ENCODE measurements around the gene C10orf71. TPM values are rescaled to one million over a fixed set of nuclear protein-coding genes. Genes with fewer than 3 reads are reported as not detected.
A peak's percentile ranks its signal among the peaks of the same experiment; 100 is the strongest.

Gene C10orf71
- total and polyA plus RNA-seq, 4 donors: not detected

DNA sequence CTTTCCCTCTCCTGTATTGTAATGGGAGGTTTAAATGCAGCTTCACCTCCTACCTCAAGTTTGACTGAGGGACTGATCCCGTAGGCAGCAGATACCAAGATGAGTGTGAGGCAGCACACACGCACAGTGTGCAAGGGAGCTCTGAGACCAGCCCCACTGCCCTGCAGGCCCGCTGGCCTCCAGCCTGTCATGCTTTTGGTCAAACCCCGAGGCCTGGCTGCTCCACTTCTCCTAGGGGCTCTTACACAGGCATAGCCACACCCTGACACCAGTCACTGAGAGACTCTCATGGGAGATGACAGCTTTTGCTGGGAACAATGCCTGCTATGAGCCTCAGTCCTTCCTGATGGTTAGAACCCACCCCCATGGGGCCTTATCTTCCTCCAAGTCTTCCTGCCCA is 69.3 kb downstream of the C10orf71 start:
- H3K4me1 ChIP-seq (ENCODE audit: control insufficient read depth in 5 of 5, insufficient read depth in 5 of 5, low read length in 5 of 5): peaks cover 0 to 3% (median 0%) of the 10 kb centered on the region in 5 donors
- no peak for ATAC-seq (ENCODE audit: insufficient read depth, low FRiP score)
- H3K36me3 ChIP-seq (ENCODE audit: control insufficient read depth in 4 of 4, insufficient read depth in 4 of 4, low read length in 4 of 4): no peaks in the 10 kb centered on the region
- no peak overlapping the region for H3K27ac ChIP-seq (ENCODE audit: low read depth in 1 of 2, low read length in 1 of 2)
- peaks cover 0 to 12% (median 0%) of the 10 kb centered on the region in 3 donors for H3K27me3 ChIP-seq (ENCODE audit: control insufficient read depth in 3 of 3, insufficient read depth in 3 of 3, low read length in 2 of 3)
- WGBS, 2 donors: 79 to 87% methylated on average over 4 of the region's 4 CpGs
- no peak overlapping the region for H3K4me3 ChIP-seq
- no peak overlapping the region for H3K9ac ChIP-seq (ENCODE audit: insufficient read depth in 1 of 2, low read length in 2 of 2)
- H3K9me3 ChIP-seq (ENCODE audit: control insufficient read depth in 4 of 4, insufficient read depth in 3 of 4, low read length in 3 of 4): no peaks in the 10 kb centered on the region
- DNase-seq: no peak
- TF ChIP-seq, protein P1, sequence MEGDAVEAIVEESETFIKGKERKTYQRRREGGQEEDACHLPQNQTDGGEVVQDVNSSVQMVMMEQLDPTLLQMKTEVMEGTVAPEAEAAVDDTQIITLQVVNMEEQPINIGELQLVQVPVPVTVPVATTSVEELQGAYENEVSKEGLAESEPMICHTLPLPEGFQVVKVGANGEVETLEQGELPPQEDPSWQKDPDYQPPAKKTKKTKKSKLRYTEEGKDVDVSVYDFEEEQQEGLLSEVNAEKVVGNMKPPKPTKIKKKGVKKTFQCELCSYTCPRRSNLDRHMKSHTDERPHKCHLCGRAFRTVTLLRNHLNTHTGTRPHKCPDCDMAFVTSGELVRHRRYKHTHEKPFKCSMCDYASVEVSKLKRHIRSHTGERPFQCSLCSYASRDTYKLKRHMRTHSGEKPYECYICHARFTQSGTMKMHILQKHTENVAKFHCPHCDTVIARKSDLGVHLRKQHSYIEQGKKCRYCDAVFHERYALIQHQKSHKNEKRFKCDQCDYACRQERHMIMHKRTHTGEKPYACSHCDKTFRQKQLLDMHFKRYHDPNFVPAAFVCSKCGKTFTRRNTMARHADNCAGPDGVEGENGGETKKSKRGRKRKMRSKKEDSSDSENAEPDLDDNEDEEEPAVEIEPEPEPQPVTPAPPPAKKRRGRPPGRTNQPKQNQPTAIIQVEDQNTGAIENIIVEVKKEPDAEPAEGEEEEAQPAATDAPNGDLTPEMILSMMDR (IDR thresholded peaks at IDR 0.05; ENCODE audit: control extremely low read depth, extremely low read depth): no peak

DNA sequence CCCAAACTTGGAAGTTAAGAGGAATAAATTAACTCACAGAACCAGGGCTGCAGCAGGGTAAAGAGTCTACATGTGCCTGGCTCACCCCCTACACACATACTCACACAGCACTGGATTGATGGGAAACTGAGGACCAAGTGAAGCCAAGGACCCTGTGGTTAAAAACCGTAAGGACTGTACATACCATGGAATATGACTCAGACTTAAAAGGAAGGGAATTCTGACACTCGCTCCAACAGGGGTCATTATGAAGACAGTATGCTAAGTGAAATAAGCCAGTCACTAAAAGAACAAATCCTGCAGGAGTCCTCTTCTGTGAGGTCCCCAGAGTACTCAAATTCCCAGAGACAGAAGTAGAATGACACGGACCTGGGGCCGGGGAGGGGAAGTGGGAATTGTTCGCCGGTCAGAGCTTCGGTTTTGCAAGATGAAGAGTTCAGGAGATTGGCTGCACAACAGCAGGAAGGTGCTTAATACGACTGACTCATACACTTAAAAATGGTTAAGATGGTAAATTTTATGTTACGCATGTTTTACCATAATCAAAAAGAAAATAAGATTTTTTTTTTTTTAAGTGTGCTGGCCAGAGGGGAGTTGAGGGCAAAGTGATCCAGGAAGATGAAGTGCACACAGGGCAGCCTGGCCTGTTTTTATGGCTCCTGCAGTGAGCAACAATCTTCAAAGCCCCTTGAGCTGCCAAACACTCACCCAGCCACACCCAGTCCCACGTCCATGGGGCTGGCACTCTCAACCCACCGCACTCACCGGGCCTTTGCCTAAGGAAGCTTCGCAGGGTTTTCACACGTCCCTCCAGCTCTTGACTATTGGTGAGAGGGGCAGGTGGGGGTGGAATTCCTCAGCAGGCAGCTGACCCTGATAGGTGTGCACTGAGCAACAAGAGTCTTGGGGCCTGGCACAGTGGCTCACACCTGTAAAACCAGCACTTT is 70.5 kb downstream of the C10orf71 start:
- H3K4me3 ChIP-seq: no peak overlapping the region
- WGBS, 2 donors: 51 to 53% methylated on average over 14 of the region's 14 CpGs
- peaks cover 0 to 14% (median 0%) of the 10 kb centered on the region in 3 donors for H3K27me3 ChIP-seq (ENCODE audit: control insufficient read depth in 3 of 3, insufficient read depth in 3 of 3, low read length in 2 of 3)
- no peaks in the 10 kb centered on the region for H3K9me3 ChIP-seq (ENCODE audit: control insufficient read depth in 4 of 4, insufficient read depth in 3 of 4, low read length in 3 of 4)
- peaks cover 0 to 3% (median 0%) of the 10 kb centered on the region in 5 donors for H3K4me1 ChIP-seq (ENCODE audit: control insufficient read depth in 5 of 5, insufficient read depth in 5 of 5, low read length in 5 of 5)
- H3K36me3 ChIP-seq (ENCODE audit: control insufficient read depth in 4 of 4, insufficient read depth in 4 of 4, low read length in 4 of 4): no peaks in the 10 kb centered on the region
- TF ChIP-seq, protein P1 (IDR thresholded peaks at IDR 0.05; ENCODE audit: control extremely low read depth, extremely low read depth): no peak
- DNase-seq (peak in 1 of 3 donors; percentile 12), ATAC-seq (ENCODE audit: insufficient read depth, low FRiP score) (peak; percentile 32)
- peak overlapping the region in 1 of 2 donors; percentile 66 for H3K27ac ChIP-seq (ENCODE audit: low read depth in 1 of 2, low read length in 1 of 2)
- H3K9ac ChIP-seq (ENCODE audit: insufficient read depth in 1 of 2, low read length in 2 of 2): no peak overlapping the region

DNA sequence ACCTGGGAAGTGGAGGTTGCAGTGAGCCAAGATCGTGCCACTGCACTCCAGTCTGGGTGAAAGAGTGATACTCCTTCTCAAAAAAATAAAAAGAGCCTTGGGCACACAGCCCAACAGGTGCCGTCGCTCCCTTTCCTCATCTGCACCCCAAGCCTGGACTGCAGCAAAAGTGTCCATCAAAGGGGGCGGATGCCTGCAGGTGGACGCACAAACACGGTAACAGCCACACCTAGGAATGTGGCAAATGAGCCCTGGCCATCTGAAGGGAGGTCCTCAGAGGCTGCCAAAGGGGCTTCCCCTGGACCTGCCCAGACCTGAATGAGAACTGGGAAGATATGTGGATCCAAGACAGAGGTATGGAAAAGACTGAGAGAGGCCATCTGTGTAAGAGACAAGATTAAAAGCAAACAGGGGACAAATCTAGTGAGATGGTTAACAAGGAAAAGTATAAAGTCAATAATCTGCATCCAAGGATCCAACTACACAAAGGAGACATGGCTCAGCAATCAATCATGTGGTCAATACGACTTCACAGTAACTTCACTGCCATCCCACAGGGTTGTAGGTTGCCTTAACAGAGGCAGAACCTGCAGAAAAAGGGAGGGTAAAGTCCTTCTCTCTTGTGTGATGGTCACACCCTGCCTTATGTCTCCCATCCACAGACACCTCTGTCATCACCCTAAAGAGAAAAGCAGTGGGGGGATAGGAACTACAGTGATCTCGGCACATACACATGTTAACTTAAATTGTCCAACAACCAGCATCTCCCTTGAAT is 71.5 kb downstream of the C10orf71 start:
- WGBS, 2 donors: 82 to 87% methylated on average over 8 of the region's 8 CpGs
- no peak overlapping the region for H3K27ac ChIP-seq (ENCODE audit: low read depth in 1 of 2, low read length in 1 of 2)

More for the DNA sequence above, 71.5 kb downstream of the C10orf71 start:
- Histone ChIP-seq H3K4me1 (ENCODE audit: control insufficient read depth in 5 of 5, insufficient read depth in 5 of 5, low read length in 5 of 5) (peaks cover 0 to 3% (median 0%) of the 10 kb centered on the region in 5 donors), H3K4me3 (no peak overlapping the region), H3K9me3 (ENCODE audit: control insufficient read depth in 4 of 4, insufficient read depth in 3 of 4, low read length in 3 of 4) (no peaks in the 10 kb centered on the region), H3K27me3 (ENCODE audit: control insufficient read depth in 3 of 3, insufficient read depth in 3 of 3, low read length in 2 of 3) (peaks cover 0 to 21% (median under 1%) of the 10 kb centered on the region in 3 donors), H3K36me3 (ENCODE audit: control insufficient read depth in 4 of 4, insufficient read depth in 4 of 4, low read length in 4 of 4) (no peaks in the 10 kb centered on the region), H3K9ac (ENCODE audit: insufficient read depth in 1 of 2, low read length in 2 of 2) (no peak overlapping the region)
- TF ChIP-seq, protein P1 (IDR thresholded peaks at IDR 0.05; ENCODE audit: control extremely low read depth, extremely low read depth): no peak
- ATAC-seq (ENCODE audit: insufficient read depth, low FRiP score): no peak
- peak in 1 of 3 donors; percentile 7 for DNase-seq
